Neural cell (in vitro differentiated cells): Measurements from ENCODE around the gene ZNF438. TPM values are rescaled to one million over a fixed set of nuclear protein-coding genes. Genes with fewer than 3 reads are reported as not detected.

Experiments used
- H2AFZ ChIP-seq: fragments of 200-600, 300-800 bp; sonication (generic), shearing (Covaris generic); 2 replicates; pipeline ENCODE4 v1.6.0; 2014; ENCODE audit warnings: low read depth, mild to moderate bottlenecking, antibody characterized with exemption, low read length, moderate library complexity
- H3F3A ChIP-seq: fragments of 200-600 bp; shearing (Covaris generic); 2 replicates; pipeline ENCODE4 v1.6.1; 2016; ENCODE audit warnings: mild to moderate bottlenecking, moderate library complexity, mixed read lengths, antibody characterized with exemption, low read length; ENCODE audit not compliant: insufficient read depth, poor library complexity, severe bottlenecking
- H3K27ac ChIP-seq: fragments of 200-600, 300-800 bp; sonication (generic), shearing (Covaris generic); 2 replicates; pipeline ENCODE4 v1.5.1; 2014; ENCODE audit warnings: mild to moderate bottlenecking, low read length, moderate library complexity
- H3K27me3 ChIP-seq: fragments of 300-800, 200-600 bp; sonication (generic), shearing (Covaris generic); 2 replicates; pipeline ENCODE4 v1.6.0; 2014; ENCODE audit warnings: mild to moderate bottlenecking, low read depth, low read length, moderate library complexity; ENCODE audit not compliant: insufficient read depth
- H3K36me3 ChIP-seq: fragments of 300-800, 200-600 bp; sonication (generic), shearing (Covaris generic); 2 replicates; pipeline ENCODE4 v1.5.1; 2014; ENCODE audit warnings: mild to moderate bottlenecking, antibody characterized with exemption, low read length, moderate library complexity; ENCODE audit not compliant: insufficient read depth
- H3K4me2 ChIP-seq: fragments of 300-800, 200-600 bp; sonication (generic), shearing (Covaris generic); 2 replicates; pipeline ENCODE4 v1.6.0; 2014; ENCODE audit warnings: mild to moderate bottlenecking, low read length
- H3K4me3 ChIP-seq: fragments of 300-800, 200-600 bp; sonication (generic), shearing (Covaris generic); 2 replicates; pipeline ENCODE4 v1.5.1; 2014; ENCODE audit warnings: mild to moderate bottlenecking, low read length, moderate library complexity
- H3K79me2 ChIP-seq: fragments of 200-600 bp; shearing (Covaris generic); replicated peaks from 2 replicates; pipeline ENCODE4 v1.6.0; 2014; ENCODE audit warnings: mild to moderate bottlenecking, low read length, moderate library complexity; ENCODE audit not compliant: insufficient read depth
- H3K9ac ChIP-seq: fragments of 300-800, 200-600 bp; sonication (generic), shearing (Covaris generic); 2 replicates; pipeline ENCODE4 v1.6.1; 2016; ENCODE audit warnings: mild to moderate bottlenecking, low read length, mixed read lengths
- H3K9me2 ChIP-seq: fragments of 200-600 bp; shearing (Covaris generic); 2 replicates; pipeline ENCODE4 v1.6.1; 2016; ENCODE audit warnings: mild to moderate bottlenecking, low read length, mixed read lengths; ENCODE audit not compliant: insufficient read depth
- H3K9me3 ChIP-seq: fragments of 200-600, 300-800 bp; sonication (generic), shearing (Covaris generic); 2 replicates; pipeline ENCODE4 v1.6.1; 2016; ENCODE audit warnings: mild to moderate bottlenecking, mixed run types, low read length, moderate library complexity, mixed read lengths
- H4K20me1 ChIP-seq: fragments of 200-600 bp; shearing (Covaris generic); 2 replicates; pipeline ENCODE4 v1.6.1; 2016; ENCODE audit warnings: mild to moderate bottlenecking, mixed run types; ENCODE audit not compliant: insufficient read depth
- CTCF ChIP-seq: fragments of 450-650 bp; IDR thresholded peaks from 2 replicates; pipeline ENCODE4 v1.5.1; 2014; ENCODE audit warnings: antibody characterized with exemption, mild to moderate bottlenecking, moderate library complexity; ENCODE audit not compliant: poor library complexity, severe bottlenecking
- EP300 ChIP-seq: fragments of 450-650 bp; conservative IDR thresholded peaks from 2 replicates; pipeline ENCODE4 v1.6.1; 2014; ENCODE audit warnings: antibody characterized with exemption, mild to moderate bottlenecking, moderate library complexity; ENCODE audit not compliant: poor library complexity, severe bottlenecking
- EZH2 ChIP-seq: fragments of 200-600, 300-800 bp; shearing (Covaris generic), sonication (generic); IDR thresholded peaks from 2 replicates; pipeline ENCODE4 v1.6.1; 2014; ENCODE audit warnings: antibody characterized with exemption, low read length, borderline replicate concordance, mild to moderate bottlenecking; ENCODE audit not compliant: insufficient read depth, poor library complexity, severe bottlenecking
- MXI1 ChIP-seq: fragments of 450-650 bp; conservative IDR thresholded peaks from 2 replicates; pipeline ENCODE4 v1.6.1; 2014; ENCODE audit warnings: antibody characterized with exemption, mild to moderate bottlenecking; ENCODE audit not compliant: poor library complexity, severe bottlenecking
- POLR2AphosphoS5 ChIP-seq: IDR thresholded peaks from 2 replicates; pipeline ENCODE4 v1.6.1; 2012
- RAD21 ChIP-seq: fragments of 450-650 bp; conservative IDR thresholded peaks from 2 replicates; pipeline ENCODE4 v1.6.1; 2014; ENCODE audit warnings: antibody characterized with exemption, mild to moderate bottlenecking, moderate library complexity
- REST ChIP-seq: IDR thresholded peaks from 2 replicates; pipeline ENCODE4 v1.6.1; 2012; ENCODE audit warnings: borderline replicate concordance
- SMC3 ChIP-seq: fragments of 450-650 bp; conservative IDR thresholded peaks from 2 replicates; pipeline ENCODE4 v1.6.1; 2014; ENCODE audit warnings: antibody characterized with exemption, mild to moderate bottlenecking, moderate library complexity; ENCODE audit not compliant: poor library complexity
- TAF1 ChIP-seq: IDR thresholded peaks from 2 replicates; pipeline ENCODE4 v1.6.1; 2012; ENCODE audit warnings: low read depth
- polyA plus RNA-seq: library from polyadenylated mRNA; depleted of rRNA; stranded (reverse); fragments of >200 nt; gene quantifications from 2 replicates; pipeline ENCODE4 v1.2.3, GENCODE V29; 2014

Gene ZNF438
- polyA plus RNA-seq, 1 donor from 2014 or later: 0.78 TPM

- no peak overlapping the region for H3K27ac ChIP-seq
- H3K9ac ChIP-seq: no peak overlapping the region
- H3K36me3 ChIP-seq: no peaks in the 10 kb centered on the region
- no peaks in the 10 kb centered on the region for H3K9me3 ChIP-seq
- H4K20me1 ChIP-seq: no peaks in the 10 kb centered on the region
- no peaks in the 10 kb centered on the region for H3F3A ChIP-seq
- no peak overlapping the region for H3K4me2 ChIP-seq
- H2AFZ ChIP-seq: no peak overlapping the region
- no peaks in the 10 kb centered on the region for H3K79me2 ChIP-seq
- no peaks in the 10 kb centered on the region for H3K9me2 ChIP-seq
- H3K4me3 ChIP-seq: no peak overlapping the region
- H3K27me3 ChIP-seq: no peaks in the 10 kb centered on the region
- no peak for TF ChIP-seq EZH2
- TF ChIP-seq POLR2AphosphoS5: no peak
- TF ChIP-seq TAF1: no peak
- TF ChIP-seq CTCF: no peak
- TF ChIP-seq REST: no peak
- TF ChIP-seq EP300: no peak
- no peak for TF ChIP-seq RAD21
- TF ChIP-seq SMC3: no peak
- TF ChIP-seq MXI1: no peak
Measured at GRCh38 chr10:31014161-31014875, 17.3 kb downstream of the ZNF438 start.

GRCh38 chr10:31013331-31013730 lies 18.3 kb downstream of the ZNF438 start:
- no peaks in the 10 kb centered on the region for H4K20me1 ChIP-seq
- H3K27me3 ChIP-seq: no peaks in the 10 kb centered on the region
- H3K9me2 ChIP-seq: no peaks in the 10 kb centered on the region
- no peaks in the 10 kb centered on the region for H3F3A ChIP-seq
- no peak overlapping the region for H3K9ac ChIP-seq
- no peak overlapping the region for H3K4me2 ChIP-seq
- no peaks in the 10 kb centered on the region for H3K9me3 ChIP-seq
- no peak for TF ChIP-seq TAF1
- H3K4me3 ChIP-seq: no peak overlapping the region
- H3K36me3 ChIP-seq: no peaks in the 10 kb centered on the region
- no peaks in the 10 kb centered on the region for H3K79me2 ChIP-seq
- H3K27ac ChIP-seq: no peak overlapping the region
- H2AFZ ChIP-seq: no peak overlapping the region
